Liver (tissue), 3 donors: ENCODE results near the gene DST.

Source experiments
- FOXA1 ChIP-seq: IDR thresholded peaks from 2 replicates; pipeline ENCODE4 v1.6.1; 2016; ENCODE audit warnings: antibody characterized with exemption
- GABPA ChIP-seq, 2 donors: IDR thresholded peaks in 1 of 2; conservative IDR thresholded peaks in 1 of 2; 2 replicates each; pipeline ENCODE4 v1.6.1; 2016; ENCODE audit warnings: antibody characterized with exemption in 2 of 2, mild to moderate bottlenecking in 1 of 2, moderate library complexity in 1 of 2
- HNF4G ChIP-seq: IDR thresholded peaks from 2 replicates; pipeline ENCODE4 v1.6.1; 2016; ENCODE audit warnings: antibody characterized with exemption
- JUND ChIP-seq, 2 donors: IDR thresholded peaks; 2 replicates each; pipeline ENCODE4 v1.6.1; 2016; ENCODE audit warnings: antibody characterized with exemption in 2 of 2
- RAD21 ChIP-seq, 2 donors: IDR thresholded peaks; 2 replicates each; pipeline ENCODE4 v1.6.1; 2016; ENCODE audit warnings: antibody characterized with exemption in 2 of 2, mild to moderate bottlenecking in 2 of 2
- REST ChIP-seq: IDR thresholded peaks from 2 replicates; pipeline ENCODE4 v1.6.1; 2016; ENCODE audit warnings: antibody characterized with exemption, mild to moderate bottlenecking
- RXRA ChIP-seq, 2 donors: IDR thresholded peaks; 2 replicates each; pipeline ENCODE4 v1.6.1; 2017 to 2018; ENCODE audit warnings: antibody characterized with exemption in 2 of 2, mild to moderate bottlenecking in 1 of 2
- YY1 ChIP-seq: IDR thresholded peaks from 2 replicates; pipeline ENCODE4 v1.6.1; 2016; ENCODE audit warnings: antibody characterized with exemption, mild to moderate bottlenecking
- TF ChIP-seq, protein P1 (sequence below): fragments of 150-350 bp; IDR thresholded peaks from 2 replicates; pipeline ENCODE4 v1.5.1; 2017; ENCODE audit warnings: improper control_type of control experiment, low read depth, low read length; ENCODE audit not compliant: missing input control
- TF ChIP-seq, protein P2 (sequence below): IDR thresholded peaks from 2 replicates; pipeline ENCODE4 v1.6.1; 2016; ENCODE audit warnings: antibody characterized with exemption
- donor health status: healthy.
- donor health status: healthy.

- TF ChIP-seq, protein P1, sequence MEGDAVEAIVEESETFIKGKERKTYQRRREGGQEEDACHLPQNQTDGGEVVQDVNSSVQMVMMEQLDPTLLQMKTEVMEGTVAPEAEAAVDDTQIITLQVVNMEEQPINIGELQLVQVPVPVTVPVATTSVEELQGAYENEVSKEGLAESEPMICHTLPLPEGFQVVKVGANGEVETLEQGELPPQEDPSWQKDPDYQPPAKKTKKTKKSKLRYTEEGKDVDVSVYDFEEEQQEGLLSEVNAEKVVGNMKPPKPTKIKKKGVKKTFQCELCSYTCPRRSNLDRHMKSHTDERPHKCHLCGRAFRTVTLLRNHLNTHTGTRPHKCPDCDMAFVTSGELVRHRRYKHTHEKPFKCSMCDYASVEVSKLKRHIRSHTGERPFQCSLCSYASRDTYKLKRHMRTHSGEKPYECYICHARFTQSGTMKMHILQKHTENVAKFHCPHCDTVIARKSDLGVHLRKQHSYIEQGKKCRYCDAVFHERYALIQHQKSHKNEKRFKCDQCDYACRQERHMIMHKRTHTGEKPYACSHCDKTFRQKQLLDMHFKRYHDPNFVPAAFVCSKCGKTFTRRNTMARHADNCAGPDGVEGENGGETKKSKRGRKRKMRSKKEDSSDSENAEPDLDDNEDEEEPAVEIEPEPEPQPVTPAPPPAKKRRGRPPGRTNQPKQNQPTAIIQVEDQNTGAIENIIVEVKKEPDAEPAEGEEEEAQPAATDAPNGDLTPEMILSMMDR, result no peak
- no peak for TF ChIP-seq YY1
- no peak for TF ChIP-seq REST
- TF ChIP-seq GABPA (IDR thresholded peaks at IDR 0.05 in 1 of 2, conservative IDR thresholded peaks at IDR 0.05 in 1 of 2), result no peak
- TF ChIP-seq RAD21 (IDR thresholded peaks at IDR 0.05), result no peak
- TF ChIP-seq, protein P2, sequence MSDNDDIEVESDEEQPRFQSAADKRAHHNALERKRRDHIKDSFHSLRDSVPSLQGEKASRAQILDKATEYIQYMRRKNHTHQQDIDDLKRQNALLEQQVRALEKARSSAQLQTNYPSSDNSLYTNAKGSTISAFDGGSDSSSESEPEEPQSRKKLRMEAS, result no peak
- TF ChIP-seq RXRA (IDR thresholded peaks at IDR 0.05), result no peak
- no peak for TF ChIP-seq FOXA1
- no peak for TF ChIP-seq JUND (IDR thresholded peaks at IDR 0.05)
- no peak for TF ChIP-seq HNF4G
These were observed 109.7 kb downstream of the DST start for GRCh38 chr6:56532766-56533551.
